Spleen (tissue), 7 donors: Measurements from ENCODE around the gene SNX13.

Experiments
- POLR2AphosphoS5 ChIP-seq, 3 donors: sonication (generic); formaldehyde crosslinking; IDR thresholded peaks; one replicate each; pipeline ENCODE4 v1.5.1; 2017; ENCODE audit warnings: antibody characterized with exemption in 3 of 3
- TF ChIP-seq, protein P1 (sequence below), 11 experiments: fragments of 200-600 bp in 7 of 11; fragments of 450-650 bp in 4 of 11; sonication (generic) in 4 of 11; IDR thresholded peaks in 8 of 11; conservative IDR thresholded peaks in 3 of 11; 1 replicate in 7 of 11; 2 replicates in 4 of 11; pipeline versions ENCODE4 v1.4.0 to v1.8.0; 2016 to 2021; ENCODE audit warnings: antibody characterized with exemption in 11 of 11, inconsistent platforms in 4 of 11, mild to moderate bottlenecking in 1 of 11
- donor health status: DM: no; HTN: no; CAD: no; lungs with moderate emphysema.
- donor health status: DM: no; HTN: no; CAD: no.
- donor health status: DM: no; HTN: no; CAD: no.

DNA sequence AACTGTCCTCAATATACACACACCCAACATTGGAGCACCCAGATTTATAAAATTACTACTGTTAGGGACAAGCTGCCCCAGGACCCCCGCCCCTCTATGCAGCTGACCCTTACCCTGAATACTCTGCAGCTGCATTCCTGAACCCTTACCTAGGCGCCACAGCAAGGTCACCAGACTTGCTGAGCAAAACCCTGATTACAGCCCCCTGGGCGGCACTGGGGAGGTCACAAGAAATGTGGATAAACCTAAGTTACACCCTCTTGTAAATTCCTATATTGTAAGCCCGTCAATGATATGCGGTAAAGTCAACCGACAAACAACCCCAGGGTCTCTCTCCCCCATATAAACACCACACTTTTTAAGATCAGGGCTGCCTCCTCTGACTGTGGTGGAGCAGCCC, 25.1 kb downstream of the SNX13 start:
- no peak for TF ChIP-seq POLR2AphosphoS5 (IDR thresholded peaks at IDR 0.05)
- TF ChIP-seq, protein P1, sequence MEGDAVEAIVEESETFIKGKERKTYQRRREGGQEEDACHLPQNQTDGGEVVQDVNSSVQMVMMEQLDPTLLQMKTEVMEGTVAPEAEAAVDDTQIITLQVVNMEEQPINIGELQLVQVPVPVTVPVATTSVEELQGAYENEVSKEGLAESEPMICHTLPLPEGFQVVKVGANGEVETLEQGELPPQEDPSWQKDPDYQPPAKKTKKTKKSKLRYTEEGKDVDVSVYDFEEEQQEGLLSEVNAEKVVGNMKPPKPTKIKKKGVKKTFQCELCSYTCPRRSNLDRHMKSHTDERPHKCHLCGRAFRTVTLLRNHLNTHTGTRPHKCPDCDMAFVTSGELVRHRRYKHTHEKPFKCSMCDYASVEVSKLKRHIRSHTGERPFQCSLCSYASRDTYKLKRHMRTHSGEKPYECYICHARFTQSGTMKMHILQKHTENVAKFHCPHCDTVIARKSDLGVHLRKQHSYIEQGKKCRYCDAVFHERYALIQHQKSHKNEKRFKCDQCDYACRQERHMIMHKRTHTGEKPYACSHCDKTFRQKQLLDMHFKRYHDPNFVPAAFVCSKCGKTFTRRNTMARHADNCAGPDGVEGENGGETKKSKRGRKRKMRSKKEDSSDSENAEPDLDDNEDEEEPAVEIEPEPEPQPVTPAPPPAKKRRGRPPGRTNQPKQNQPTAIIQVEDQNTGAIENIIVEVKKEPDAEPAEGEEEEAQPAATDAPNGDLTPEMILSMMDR (IDR thresholded peaks at IDR 0.05 in 8 of 11, conservative IDR thresholded peaks at IDR 0.05 in 3 of 11): no peak
